ENCODE data around the gene CFAP68.

DNA sequence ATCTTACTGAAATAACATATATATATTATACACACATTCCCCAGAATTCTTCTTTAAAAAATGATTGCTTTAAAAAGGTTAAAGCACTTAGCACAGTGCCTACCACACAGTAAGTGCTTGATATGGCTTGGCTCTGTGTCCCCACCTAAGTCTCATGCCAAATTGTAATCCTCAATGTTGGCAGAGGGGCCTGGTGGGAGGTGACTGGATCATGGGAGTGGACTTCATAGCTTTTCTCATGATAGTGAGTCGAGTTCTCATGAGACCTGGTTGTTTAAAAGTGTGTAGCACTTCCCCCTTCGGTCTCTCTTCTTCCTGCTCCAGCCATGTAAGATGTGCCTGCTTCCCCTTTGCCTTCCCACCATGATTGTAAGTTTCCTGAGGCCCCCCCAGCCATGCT is 26.1 kb downstream of the CFAP68 start:
- TF ChIP-seq CTCF (IDR thresholded peaks at IDR 0.05 in 8 of 11, conservative IDR thresholded peaks at IDR 0.05 in 3 of 11) (no peak), POLR2AphosphoS5 (IDR thresholded peaks at IDR 0.05) (no peak), POLR2A (IDR thresholded peaks at IDR 0.05) (no peak)

Data from spleen (tissue), 7 donors.